Endothelial cell of umbilical vein (primary cell): Measurements from ENCODE around the gene ROBO2.

Experiments
- JUN ChIP-seq: IDR thresholded peaks from 2 replicates; pipeline ENCODE4 v1.6.1; 2011; ENCODE audit warnings: borderline replicate concordance, low read depth; ENCODE audit not compliant: insufficient read length, insufficient read depth
- POLR2A ChIP-seq: IDR thresholded peaks from 2 replicates; pipeline ENCODE4 v1.6.1; 2012; ENCODE audit warnings: low read depth, mild to moderate bottlenecking, control low read depth, low read length
- TF ChIP-seq, protein P1 (sequence below), 2 donors: IDR thresholded peaks; 1 replicate in 1 of 2; 2 replicates in 1 of 2; pipeline ENCODE4 v1.5.1; 2011; ENCODE audit warnings: low read length in 2 of 2, mild to moderate bottlenecking in 2 of 2, moderate library complexity in 2 of 2, control low read depth in 1 of 2, inconsistent platforms in 1 of 2, low read depth in 1 of 2; ENCODE audit not compliant: insufficient read depth in 1 of 2; ENCODE audit errors: extremely low read depth in 1 of 2
- TF ChIP-seq, protein P2 (sequence below): IDR thresholded peaks from 2 replicates; pipeline ENCODE4 v1.6.1; 2011; ENCODE audit not compliant: insufficient read depth, insufficient read length

DNA sequence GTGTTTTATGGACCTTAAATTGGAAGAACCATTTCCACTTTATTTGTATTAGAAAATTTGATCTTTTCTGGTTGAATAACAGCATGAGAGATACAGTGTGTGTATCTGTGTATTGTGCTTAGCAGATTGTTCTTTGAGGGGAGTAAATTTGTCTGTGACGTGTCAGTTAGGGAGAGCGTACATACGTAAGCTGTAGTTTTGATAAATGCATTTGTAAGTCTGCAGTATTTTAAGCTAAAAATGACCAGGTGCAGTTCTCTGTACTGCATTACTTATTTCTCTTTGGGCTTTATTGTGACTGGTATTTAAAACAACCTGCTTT lies 264.8 kb downstream of the ROBO2 start:
- TF ChIP-seq, protein P1, sequence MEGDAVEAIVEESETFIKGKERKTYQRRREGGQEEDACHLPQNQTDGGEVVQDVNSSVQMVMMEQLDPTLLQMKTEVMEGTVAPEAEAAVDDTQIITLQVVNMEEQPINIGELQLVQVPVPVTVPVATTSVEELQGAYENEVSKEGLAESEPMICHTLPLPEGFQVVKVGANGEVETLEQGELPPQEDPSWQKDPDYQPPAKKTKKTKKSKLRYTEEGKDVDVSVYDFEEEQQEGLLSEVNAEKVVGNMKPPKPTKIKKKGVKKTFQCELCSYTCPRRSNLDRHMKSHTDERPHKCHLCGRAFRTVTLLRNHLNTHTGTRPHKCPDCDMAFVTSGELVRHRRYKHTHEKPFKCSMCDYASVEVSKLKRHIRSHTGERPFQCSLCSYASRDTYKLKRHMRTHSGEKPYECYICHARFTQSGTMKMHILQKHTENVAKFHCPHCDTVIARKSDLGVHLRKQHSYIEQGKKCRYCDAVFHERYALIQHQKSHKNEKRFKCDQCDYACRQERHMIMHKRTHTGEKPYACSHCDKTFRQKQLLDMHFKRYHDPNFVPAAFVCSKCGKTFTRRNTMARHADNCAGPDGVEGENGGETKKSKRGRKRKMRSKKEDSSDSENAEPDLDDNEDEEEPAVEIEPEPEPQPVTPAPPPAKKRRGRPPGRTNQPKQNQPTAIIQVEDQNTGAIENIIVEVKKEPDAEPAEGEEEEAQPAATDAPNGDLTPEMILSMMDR (IDR thresholded peaks at IDR 0.05; ENCODE audit: extremely low read depth in 1 of 2, insufficient read depth in 1 of 2, low read depth in 1 of 2, low read length in 2 of 2), result no peak
- TF ChIP-seq, protein P2, sequence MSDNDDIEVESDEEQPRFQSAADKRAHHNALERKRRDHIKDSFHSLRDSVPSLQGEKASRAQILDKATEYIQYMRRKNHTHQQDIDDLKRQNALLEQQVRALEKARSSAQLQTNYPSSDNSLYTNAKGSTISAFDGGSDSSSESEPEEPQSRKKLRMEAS, result no peak
- TF ChIP-seq POLR2A, result no peak
- TF ChIP-seq JUN, result no peak
